Breast epithelium (tissue), 4 donors: ENCODE results near the gene ERFL. TPM values are rescaled to one million over a fixed set of nuclear protein-coding genes. Genes with fewer than 3 reads are reported as not detected.

ENCODE experiments used
- DNase-seq, 2 donors: peaks; one replicate each; pipeline ENCODE4 v3.0.0-alpha.2; 2019; ENCODE audit warnings: low spot score in 2 of 2
- H3K27ac ChIP-seq, 2 donors: fragments of 200-600 bp; sonication (generic) in 1 of 2; one replicate each; pipeline ENCODE4 v1.5.1; 2016 to 2019; ENCODE audit warnings: mild to moderate bottlenecking in 1 of 2
- H3K27me3 ChIP-seq, 2 donors: fragments of 200-600 bp; sonication (generic) in 1 of 2; one replicate each; pipeline versions ENCODE4 v1.5.1 to v1.6.0; 2017 to 2019; ENCODE audit warnings: control low read depth in 1 of 2, mild to moderate bottlenecking in 1 of 2
- H3K36me3 ChIP-seq: fragments of 200-600 bp; one replicate; pipeline ENCODE4 v1.5.1; 2019
- H3K4me1 ChIP-seq, 2 donors: fragments of 200-600 bp; sonication (generic); one replicate each; pipeline ENCODE4 v1.5.1; 2016 to 2019; ENCODE audit warnings: control low read depth in 1 of 2
- H3K4me3 ChIP-seq, 3 donors: fragments of 200-600 bp; sonication (generic); 1 replicate in 2 of 3; 2 replicates in 1 of 3; pipeline ENCODE4 v1.5.1; 2016 to 2019; ENCODE audit warnings: mild to moderate bottlenecking in 3 of 3, moderate library complexity in 2 of 3
- H3K9me3 ChIP-seq, 2 donors: fragments of 200-600 bp; sonication (generic) in 1 of 2; one replicate each; pipeline ENCODE4 v1.5.1; 2016 to 2019; ENCODE audit warnings: control low read depth in 1 of 2
- POLR2A ChIP-seq: fragments of 450-650 bp; IDR thresholded peaks from one replicate; pipeline ENCODE4 v1.6.1; 2016; ENCODE audit warnings: antibody characterized with exemption, mild to moderate bottlenecking, moderate library complexity
- POLR2AphosphoS5 ChIP-seq, 3 donors: sonication (generic); formaldehyde crosslinking; IDR thresholded peaks; one replicate each; pipeline ENCODE4 v1.6.1; 2017; ENCODE audit warnings: antibody characterized with exemption in 3 of 3
- intact Hi-C: fragments of 100-400 bp; cut with DNase I; formaldehyde crosslinking; loops from one replicate; pipeline ENCODE4 v1.15.1; 2023; ENCODE audit warnings: low total_unique reads
- total RNA-seq, 3 donors: library from RNA; depleted of rRNA; stranded (reverse); fragments of >200 nt; gene quantifications; one replicate each; pipeline ENCODE4 v1.1.0, GENCODE V29; 2016
- TF ChIP-seq, protein P1 (sequence below), 3 donors: fragments of 450-650 bp; IDR thresholded peaks; one replicate each; pipeline ENCODE4 v1.5.1; 2016 to 2017; ENCODE audit warnings: antibody characterized with exemption in 3 of 3, mild to moderate bottlenecking in 3 of 3, moderate library complexity in 3 of 3

The ERFL gene
- total RNA-seq, 3 donors from 2014 or later, result 0.15 TPM; not detected in 2

DNA sequence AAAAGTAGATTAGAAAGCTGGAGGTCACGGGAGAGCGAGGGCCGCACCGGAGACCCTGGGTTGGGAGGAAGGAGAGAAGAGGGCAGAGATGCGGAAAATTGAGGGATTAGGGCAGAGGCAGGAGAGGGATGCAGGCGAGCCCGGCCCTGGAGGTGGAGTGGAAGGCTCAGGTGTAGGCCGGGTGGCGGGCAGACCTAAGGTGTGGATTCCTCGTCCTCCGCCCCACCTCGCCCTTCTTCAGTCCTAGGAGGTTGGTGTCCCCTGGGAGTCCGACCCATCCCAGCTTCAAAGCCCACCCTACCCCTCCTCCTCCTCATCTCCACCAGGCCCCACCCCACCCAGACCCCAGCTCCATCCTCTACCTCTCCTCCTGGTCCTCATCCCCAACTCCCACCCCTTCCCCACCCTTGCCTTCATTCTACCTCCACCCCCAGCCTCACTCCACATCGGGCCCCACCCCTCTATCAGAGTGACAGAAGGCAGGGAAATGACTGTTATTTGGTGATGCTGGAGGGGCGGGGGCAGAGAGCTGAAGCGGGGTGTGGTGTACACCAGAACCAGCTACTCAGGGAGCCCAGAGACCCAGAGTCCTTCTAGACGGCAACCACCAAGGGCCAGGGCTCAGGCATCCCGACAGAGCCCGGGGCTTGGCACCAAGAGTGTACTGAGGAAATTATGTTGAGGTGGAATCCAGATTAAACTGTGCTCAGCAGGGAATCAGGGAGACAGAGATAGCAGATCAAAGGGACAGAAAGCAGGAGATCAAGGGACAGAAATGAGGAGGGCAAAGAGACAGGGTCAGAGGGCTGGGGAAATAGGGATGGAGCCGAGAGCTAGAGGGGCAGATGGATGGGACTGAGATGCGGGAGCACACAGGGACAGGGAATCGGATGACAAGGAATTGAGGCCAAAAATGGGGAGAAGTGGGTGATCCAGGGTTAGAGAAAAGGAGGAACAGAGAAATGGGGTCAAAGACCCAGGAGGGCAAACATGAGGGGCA lies 6.4 kb downstream of the ERFL start:
- intact Hi-C loops, result no loop called here
- Histone ChIP-seq H3K27ac (no peak overlapping the region), H3K4me1 (no peaks in the 10 kb centered on the region), H3K27me3 (peaks cover 6 to 80% of the 10 kb centered on the region in 2 donors), H3K9me3 (no peaks in the 10 kb centered on the region), H3K4me3 (no peak overlapping the region), H3K36me3 (no peaks in the 10 kb centered on the region)
- TF ChIP-seq POLR2A (no peak), POLR2AphosphoS5 (IDR thresholded peaks at IDR 0.05) (no peak)
- TF ChIP-seq, protein P1, sequence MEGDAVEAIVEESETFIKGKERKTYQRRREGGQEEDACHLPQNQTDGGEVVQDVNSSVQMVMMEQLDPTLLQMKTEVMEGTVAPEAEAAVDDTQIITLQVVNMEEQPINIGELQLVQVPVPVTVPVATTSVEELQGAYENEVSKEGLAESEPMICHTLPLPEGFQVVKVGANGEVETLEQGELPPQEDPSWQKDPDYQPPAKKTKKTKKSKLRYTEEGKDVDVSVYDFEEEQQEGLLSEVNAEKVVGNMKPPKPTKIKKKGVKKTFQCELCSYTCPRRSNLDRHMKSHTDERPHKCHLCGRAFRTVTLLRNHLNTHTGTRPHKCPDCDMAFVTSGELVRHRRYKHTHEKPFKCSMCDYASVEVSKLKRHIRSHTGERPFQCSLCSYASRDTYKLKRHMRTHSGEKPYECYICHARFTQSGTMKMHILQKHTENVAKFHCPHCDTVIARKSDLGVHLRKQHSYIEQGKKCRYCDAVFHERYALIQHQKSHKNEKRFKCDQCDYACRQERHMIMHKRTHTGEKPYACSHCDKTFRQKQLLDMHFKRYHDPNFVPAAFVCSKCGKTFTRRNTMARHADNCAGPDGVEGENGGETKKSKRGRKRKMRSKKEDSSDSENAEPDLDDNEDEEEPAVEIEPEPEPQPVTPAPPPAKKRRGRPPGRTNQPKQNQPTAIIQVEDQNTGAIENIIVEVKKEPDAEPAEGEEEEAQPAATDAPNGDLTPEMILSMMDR (IDR thresholded peaks at IDR 0.05), result no peak
- no peak for DNase-seq

DNA sequence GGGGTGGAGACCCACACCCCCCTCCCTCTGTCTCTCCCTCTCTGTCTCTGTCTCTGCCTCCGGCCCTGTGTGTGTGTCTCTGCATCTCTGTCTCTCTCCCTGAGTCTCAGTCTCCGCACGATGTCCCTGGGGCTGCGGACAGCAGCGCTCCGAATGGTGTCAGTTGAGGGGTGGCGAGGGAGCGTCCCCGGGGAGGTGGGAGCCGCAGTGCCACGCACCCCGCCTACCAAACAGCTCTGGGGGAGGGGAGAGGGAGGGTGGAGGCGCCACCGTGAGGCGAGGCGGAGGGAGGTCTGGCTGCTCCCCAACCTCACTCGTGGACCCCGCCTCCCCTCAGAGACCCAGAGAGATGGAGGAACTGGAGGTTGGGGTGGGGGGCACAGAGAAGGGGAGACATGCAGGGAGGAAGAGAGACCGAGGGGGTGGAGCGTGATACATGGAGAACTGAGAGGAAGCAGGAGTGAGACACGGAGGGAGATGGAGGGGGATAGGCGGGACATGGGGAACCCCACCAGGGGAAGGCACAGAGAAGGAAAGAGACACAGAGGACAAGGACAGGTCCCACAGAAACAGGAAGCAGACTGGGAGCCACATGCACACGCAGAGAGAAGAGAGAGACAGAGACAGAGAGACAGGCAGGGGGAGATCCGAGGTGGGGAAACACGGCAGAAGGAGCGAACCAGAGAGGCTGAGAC lies 7.2 kb downstream of the ERFL start:
- H3K4me1 ChIP-seq, result no peaks in the 10 kb centered on the region
- intact Hi-C loops, result no loop called here
- H3K27me3 ChIP-seq, result peaks cover 3 to 79% of the 10 kb centered on the region in 2 donors
- no peak for DNase-seq
- no peak overlapping the region for H3K4me3 ChIP-seq
- no peak for TF ChIP-seq POLR2AphosphoS5 (IDR thresholded peaks at IDR 0.05)
- TF ChIP-seq, protein P1 (IDR thresholded peaks at IDR 0.05), result no peak
- no peak for TF ChIP-seq POLR2A
- H3K36me3 ChIP-seq, result no peaks in the 10 kb centered on the region
- no peak overlapping the region for H3K27ac ChIP-seq
- no peaks in the 10 kb centered on the region for H3K9me3 ChIP-seq

DNA sequence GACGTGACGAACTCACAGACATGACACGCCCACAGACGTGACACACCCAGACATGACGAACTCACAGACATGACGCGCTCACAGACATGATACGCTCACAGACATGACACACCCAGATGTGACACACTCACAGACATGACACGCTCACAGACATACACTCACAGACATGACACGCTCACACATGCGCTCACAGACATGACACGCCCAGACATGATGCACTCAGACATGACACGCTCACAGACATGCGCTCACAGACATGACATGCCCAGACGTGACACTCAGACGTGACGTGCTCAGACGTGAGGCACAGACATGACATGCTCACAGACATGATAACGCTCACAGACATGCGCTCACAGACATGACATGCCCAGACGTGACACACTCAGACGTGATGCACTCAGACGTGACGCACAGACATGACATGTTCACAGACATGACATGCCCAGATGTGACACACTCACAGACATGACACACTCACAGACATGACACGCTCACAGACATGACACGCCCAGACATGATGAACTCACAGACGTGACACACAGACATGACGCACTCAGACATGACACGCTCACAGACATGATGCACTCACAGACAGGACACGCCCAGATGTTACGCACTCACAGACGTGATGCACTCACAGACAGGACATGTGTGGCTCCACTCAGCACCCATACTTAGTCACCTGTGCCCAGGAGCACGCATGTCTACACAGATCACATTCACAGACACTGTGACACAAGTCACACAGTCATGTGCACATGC lies 8.1 kb downstream of the ERFL start:
- DNase-seq, result no peak
- intact Hi-C loops, result no loop called here
- Histone ChIP-seq H3K27me3 (peaks cover 7 to 79% of the 10 kb centered on the region in 2 donors), H3K27ac (no peak overlapping the region), H3K36me3 (no peaks in the 10 kb centered on the region), H3K9me3 (no peaks in the 10 kb centered on the region), H3K4me3 (no peak overlapping the region), H3K4me1 (peaks cover 0 to 3% of the 10 kb centered on the region in 2 donors)
- TF ChIP-seq POLR2A, result no peak
- TF ChIP-seq, protein P1 (IDR thresholded peaks at IDR 0.05), result no peak
- TF ChIP-seq POLR2AphosphoS5 (IDR thresholded peaks at IDR 0.05), result no peak

DNA sequence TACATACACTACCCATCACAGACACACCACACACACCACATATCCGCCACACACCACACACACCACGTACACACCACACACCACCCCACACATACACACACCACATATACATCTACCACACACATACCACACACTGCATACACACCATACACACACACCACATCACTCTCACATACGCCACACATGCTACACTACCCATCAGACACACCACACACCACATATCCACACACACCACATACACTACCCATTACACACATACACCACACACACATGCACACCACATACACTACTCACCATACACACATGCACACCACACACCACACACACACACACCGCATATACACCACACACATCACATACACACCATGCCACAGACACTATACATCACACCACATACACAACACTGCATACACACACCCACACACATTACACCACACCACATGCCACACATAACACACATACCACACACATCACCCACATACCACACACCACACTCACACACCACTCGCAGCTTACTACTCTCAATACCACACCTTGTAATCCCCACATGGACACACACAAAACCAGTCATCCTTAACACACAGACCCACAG lies 9.5 kb downstream of the ERFL start:
- TF ChIP-seq POLR2AphosphoS5 (IDR thresholded peaks at IDR 0.05) (no peak), POLR2A (no peak)
- TF ChIP-seq, protein P1 (IDR thresholded peaks at IDR 0.05), result no peak
- intact Hi-C loops, result no loop called here
- H3K4me1 ChIP-seq, result peaks cover 0 to 5% of the 10 kb centered on the region in 2 donors
- peaks cover 7 to 76% of the 10 kb centered on the region in 2 donors for H3K27me3 ChIP-seq
- DNase-seq, result no peak
- no peak overlapping the region for H3K27ac ChIP-seq
- H3K9me3 ChIP-seq, result no peaks in the 10 kb centered on the region
- no peak overlapping the region for H3K4me3 ChIP-seq
- no peaks in the 10 kb centered on the region for H3K36me3 ChIP-seq
